HPDE6-E6E7 (cell line): ENCODE measurements around the gene JOSD1.

Source experiments
- DNase-seq: peaks from one replicate; pipeline ENCODE4 v3.0.0; 2011; ENCODE audit warnings: missing footprints; ENCODE audit errors: extremely low spot score

Gene JOSD1

DNA sequence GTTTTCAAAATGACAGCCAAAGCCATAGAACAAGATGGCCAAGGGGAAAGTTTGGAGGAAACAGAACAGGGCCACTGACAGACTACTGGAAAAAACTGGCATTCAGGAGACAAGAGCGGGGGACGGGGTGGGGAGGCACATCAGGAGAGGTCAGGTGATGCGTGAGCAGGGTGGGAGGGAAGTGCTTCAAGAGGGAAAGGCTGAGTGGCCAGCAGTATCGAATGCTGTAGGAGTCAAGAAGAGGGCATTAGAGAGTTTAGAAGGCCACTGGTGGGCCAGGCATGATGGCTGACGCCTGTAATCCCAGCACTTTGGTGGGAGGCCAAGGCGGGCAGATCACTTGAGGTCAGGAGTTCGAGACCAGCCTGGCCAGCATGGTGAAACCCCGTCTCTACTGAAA, 13.2 kb upstream of the JOSD1 start:
- no peak for DNase-seq

DNA sequence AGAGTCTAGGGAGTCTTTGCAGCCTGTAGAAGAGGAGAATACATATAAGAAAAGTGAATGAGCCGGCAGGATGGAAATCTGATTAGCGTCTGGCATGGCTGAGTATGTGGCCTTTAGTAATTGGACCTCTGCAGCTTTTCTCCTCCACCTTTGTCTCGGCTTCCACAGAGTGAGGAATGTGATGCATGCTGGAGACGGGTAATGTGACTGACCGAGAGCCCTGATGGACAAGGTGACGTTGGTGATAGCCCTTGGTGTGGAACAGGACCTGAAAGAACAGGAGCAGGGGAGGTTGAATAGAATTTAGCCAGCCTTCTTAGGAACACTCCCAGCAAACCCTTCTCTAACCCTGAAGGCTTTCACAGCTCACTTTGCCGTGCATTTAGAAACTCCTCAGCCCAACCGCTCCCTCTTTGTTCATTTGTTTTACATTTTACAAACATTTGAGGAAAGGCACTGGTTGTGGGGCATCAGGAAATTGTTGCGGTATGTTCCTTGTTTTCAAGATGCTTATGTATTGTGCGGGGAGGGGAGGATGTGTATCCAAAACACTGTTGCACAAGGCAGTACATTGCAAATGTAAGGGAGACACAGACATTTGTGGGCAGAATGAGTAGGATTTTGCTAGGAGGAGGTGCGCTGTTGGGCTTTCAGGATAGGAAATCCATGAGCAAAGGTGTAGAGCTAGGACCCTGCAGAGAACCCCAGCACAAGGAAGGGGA, 11.9 kb upstream of the JOSD1 start:
- DNase-seq, result no peak

DNA sequence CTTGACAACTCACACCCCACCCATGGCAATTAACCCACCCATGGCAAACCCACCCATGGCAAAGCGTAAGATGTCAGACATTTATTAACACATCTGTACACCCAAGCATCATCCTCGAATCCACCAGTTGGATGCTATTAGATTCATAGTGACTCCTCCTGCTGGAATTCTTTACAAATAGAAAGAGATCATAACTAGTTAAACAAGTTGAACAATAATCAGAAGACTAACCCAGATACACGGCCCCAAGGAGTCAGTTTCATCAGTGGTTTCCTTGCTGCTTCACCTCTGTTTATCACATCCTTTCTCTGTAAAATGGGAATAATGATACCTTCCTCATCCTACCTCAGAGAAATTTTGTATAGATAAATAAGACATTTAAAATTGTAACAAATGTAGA, 10.1 kb upstream of the JOSD1 start:
- no peak for DNase-seq

DNA sequence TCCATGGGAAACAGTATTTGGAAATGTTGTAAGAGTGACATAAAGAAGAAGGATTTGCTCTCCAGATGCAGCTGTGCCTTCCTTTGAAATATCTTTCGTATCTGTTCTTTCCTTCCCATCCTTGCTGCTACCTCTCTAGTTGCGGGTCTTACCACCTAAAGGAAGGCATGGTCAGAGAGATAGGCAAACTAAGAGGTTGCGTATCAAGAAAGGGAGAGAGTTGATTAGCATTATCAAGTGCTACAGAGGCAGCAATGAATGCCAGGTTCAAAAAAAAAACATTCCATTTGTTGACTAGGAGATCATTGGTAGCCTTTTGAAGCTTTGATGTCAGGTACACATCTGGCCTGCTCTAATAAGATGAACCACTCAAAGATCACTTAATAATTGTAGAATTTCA, 9.6 kb upstream of the JOSD1 start:
- no peak for DNase-seq

DNA sequence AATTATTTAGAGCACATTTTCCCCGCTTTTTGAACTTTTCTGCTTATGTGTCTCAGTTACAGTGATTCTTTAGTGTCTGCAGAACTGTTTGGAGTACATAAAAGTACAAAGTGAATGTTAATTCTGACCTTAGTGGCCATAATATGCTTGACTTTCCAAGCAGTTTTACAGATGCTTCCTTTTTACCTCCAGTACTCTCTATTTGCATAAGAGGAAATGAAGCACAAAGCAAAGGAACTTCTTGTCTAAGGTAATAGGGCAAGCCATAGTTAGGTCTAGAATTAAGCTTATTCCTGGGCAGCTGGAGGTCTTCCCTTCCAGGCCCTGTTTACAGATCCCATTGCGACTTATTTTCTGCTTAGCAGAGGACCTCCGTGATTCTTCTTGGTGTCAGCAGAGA, 8.6 kb upstream of the JOSD1 start:
- DNase-seq, result no peak

DNA sequence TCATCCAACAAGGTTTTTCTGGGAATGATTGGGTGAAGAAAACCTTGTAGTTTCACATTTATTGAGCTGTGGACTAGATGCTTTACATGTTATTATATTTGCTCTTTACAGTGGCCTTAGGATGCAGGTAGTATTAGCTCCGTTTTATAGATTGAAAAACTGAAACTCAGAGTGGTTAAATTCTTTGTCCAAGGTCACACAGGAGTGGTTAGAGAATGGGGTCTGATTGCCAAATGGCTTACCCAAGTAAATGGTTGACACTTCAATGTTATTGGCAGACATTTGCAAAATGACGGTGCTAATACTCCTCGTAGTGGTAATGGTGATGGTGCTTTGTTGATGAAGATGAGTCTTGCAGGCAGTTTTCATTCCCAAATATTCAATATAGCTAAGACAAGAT, 7.2 kb upstream of the JOSD1 start:
- DNase-seq, result no peak

DNA sequence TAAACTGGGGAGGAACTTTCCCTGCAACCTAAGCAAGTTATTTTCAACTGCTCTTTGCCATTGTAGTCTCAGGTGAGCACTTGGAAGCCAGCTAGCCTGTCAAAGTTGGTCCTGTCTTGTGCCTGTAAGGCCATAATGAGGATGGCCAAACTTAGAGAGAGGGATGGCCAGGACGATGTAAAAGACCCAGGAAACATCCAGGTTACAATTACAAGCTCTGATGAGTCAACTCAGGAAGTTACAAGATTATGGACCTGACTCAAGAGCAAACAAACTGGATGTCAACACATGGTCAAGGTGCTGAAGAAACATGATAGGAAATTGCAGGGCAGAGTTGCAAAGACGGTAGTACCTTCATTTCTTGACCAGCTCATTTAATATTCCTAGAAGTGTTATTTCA, 6.6 kb upstream of the JOSD1 start:
- peak; percentile 83 for DNase-seq

DNA sequence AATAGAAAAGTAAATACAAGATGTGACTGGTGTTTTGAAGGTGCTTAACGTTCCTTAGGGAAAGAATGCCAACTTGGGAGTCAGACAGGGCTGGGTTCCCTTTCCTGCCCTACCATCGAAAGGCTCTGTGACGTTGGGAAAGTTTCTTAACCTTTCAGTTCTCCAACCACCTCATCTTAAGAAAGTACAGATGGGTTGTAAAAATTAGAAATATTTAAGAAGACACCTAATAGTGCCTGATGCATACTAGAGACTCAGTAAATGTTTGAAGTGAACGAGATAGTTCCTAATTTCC, 6.1 kb upstream of the JOSD1 start:
- DNase-seq, result no peak

DNA sequence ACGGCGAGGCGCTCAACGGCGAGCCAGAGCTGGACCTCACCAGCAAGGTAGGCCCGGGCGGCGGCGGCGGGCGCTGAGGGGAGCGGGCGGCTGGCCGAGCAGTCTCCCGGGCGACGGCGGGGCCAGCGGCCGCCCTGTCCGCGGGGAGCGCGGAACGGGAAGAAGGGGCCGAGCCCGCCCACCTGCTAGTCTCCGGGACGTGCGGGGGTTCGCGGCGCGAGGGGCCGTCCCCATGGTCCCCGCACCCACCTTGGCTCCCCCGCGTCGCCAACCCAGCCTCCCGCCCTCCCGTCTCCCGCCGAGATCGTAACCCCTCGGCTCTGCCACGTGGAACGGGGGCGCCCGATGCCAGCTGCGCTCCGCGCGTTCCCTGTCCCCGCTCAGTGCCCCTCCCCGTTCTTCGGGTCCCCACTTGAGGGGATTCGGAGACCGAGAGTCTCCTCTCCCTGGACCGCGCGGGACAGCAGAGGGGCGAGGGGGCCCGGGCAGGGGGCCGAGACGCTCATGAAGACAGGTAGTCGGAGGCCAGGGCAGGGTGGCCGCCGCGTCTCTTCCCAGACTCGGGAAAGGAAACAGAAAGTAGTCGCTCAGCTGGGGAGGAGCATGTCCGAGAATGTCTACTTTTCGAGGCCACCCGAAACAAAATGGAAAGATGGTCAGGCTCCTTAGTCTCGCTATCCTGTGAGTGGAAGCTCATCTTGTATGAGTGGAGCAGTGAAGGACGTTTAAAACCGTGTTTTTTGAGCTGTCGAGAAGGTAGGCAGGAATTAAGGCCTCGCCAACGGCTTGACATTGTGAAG, 5.6 kb upstream of the JOSD1 start:
- no peak for DNase-seq

DNA sequence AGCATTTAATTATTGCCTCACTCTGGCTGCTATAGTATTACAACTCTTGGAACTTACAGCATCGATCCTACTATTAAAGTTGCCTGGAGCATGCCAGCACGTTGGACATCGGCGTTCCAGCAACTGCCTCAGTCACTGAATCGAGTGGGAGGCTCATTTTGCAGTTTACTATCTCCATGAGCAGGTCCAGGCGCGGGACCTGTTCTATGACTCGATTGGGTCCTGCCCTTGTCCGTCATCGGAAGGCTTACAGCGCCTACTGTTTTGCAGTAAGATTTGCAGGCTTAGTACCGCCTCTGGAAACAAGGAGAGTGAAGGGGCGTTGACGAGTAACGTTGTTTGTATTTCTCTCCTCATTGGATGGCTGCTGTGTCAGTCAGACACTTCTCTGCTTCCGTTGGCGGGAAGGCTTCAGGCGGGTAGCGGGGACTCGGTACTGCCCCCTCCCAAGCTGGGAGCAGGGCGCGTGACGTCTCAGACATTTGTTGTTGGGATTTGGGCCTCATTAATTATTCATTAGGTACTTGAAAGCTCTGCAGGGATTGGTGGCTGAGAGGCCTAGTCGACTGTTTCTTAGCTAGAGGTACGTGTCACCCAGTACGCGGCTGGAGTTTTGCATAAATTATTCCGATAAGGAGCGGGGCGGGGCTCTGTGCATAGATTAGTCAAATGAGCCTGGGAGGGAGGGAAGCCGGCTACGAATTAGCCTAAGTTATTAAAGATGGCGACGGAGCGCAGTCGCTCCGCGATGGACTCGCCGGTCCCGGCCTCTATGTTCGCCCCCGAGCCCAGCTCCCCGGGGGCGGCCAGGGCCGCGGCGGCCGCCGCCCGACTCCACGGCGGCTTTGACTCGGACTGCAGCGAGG, 4.7 kb upstream of the JOSD1 start, which contains the start of gene GTPBP1:
Gene GTPBP1 (plus strand): TSS at position 710 of the 866 bp plus-strand sequence. CDS start 12 bp downstream, at position 722.
- peak; percentile 92 for DNase-seq

DNA sequence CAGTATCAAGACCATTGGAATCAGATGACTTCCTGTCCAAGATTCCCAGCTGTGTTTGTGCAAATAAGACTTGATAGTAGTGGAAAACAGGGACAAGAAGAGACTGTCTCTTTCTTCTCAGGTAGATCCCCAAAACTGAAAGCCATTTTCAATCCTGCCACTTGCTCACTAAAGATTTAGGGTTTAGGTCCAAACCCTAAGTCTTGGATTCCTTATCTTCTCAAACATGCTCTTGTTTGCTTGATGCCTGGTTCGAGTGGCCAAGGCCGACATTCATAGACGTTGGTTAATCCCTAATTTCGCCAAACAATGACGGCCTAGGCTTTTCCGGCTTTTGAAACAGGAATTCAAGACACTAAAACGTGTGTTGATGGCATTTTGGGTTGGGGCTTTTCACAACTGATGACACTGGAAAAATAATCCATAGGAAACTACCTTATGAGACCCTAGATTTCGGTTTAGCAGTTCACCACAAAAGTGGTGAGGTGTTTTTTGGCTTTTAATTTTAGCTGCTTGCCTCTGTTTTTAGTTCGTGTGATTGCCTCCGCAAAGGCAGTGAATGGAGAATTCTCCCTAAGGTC, 4.0 kb upstream of the JOSD1 start:
- DNase-seq, result no peak

DNA sequence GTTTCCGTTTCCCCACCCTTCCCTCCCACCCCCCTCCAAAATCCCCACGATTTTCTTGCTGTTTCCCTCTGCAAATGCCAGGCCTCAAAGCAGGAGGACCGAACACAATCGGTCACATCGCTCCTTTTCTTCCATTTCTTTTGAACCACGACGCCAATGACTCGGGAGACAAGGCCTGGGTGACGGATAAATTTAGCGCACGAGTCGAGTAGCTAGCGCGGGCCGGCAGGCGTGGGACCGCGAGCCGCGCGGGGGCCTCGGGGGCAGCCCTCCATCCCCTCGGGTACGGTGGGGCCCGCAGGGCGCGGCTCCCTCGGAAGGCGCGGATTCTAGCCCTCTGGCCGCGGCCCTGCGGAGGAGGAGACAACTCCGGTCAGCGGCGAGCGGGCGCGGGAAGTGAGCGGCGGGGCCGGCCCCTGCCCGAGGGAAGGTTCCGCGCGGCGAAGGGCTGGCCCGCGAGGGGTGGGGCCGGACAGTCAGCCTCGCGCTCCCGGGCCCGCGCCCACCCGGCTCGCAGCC, 414 bp downstream of the JOSD1 start:
- no peak for DNase-seq

DNA sequence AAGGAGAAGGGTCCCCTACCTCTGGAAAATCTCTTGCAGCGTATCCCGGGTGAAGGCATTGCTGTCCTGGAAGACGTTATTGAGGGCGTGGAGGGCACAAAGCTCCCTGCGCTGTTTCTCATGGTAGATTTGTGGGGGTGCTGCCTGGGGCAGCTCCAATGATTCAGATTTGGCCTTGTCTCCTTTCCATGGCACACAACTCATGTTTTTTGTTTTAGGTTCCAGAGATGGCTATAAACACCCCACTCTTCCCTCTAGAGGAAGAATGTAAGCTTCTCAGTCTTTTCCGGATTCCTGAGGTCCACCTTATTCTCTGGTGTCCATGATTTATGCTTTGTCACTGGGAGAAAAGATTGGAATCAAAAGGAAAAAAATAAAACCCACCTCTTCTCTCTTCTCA, 959 bp downstream of the JOSD1 start:
- no peak for DNase-seq

DNA sequence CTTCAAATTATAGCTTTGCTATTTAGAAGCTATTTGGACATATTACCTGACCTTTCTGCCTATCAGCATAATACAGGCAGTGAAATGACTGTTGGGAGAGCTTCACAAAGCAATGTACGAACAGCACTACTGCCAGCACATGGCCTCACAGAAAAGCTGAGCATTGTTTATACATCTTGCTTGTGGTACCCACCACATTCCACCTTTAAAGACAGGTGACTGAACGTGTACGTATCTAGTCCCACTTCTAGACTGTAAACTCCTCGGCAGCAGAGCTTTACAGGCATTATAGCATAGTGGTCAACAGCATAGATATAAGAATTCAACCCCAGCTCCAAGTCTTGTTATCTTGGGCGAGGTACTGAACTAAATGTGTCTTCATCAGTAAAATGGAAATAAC, 1.6 kb downstream of the JOSD1 start:
- DNase-seq, result no peak

DNA sequence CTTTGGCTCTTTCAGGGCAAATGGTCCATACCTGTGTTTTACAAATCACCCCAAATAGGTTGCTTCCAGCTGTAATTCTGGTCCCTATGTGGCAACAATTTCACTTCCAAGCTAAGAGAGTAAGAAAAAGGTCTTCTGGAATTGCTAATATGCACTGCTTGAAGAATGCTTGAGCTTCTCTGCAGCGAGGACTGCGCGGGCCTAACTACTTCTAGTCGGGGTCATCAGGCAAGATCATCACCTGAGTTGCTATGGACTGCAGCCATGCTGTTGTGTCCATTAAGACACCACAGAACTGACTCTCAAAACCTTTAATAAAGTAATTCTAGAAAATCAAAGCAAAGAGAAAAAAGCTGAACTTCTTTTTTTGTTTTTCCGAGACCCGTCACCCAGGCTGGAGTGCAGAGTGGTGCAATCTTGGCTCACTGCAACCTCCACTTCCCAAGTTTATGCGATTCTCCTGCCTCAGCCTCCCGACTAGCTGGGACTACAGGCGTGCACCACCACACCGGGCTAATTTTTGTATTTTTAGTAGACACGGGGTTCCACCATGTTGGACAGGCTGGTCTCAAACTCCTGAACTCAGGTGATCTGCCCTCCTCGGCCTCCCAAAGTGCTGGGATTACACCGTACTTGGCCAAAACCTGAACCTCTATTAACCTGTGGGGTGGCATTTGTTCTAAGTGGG, 2.2 kb downstream of the JOSD1 start:
- no peak for DNase-seq

DNA sequence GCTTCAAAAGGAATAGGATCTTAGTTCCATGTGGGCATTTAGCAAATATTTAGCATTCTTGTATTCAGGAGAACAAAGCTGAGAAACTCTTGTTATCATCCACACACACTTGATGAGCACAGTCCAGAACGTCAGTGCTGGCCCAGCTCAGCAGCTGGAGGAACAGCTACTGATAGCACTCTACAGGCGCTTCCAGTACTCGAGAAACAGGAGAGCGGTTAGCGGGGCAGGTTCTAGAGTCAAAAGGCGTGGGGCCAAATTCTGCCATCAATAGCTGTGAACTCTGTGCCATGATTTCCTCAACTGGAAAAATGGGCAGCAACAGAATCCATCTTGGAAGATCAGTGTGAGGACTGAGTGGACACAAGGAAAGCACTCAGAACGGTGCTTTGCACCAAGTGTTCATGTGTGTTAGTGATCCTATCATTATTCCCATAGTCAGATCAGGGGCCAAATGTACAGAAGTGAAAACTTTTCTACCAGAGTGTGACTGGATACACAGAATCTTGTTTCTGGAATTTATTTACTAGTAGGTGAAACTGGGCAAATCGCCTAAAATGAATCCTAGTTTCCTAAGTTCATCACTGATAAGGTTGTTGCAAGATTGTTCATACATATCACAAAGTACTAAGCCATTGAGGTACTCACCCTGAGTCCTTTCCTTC, 3.2 kb downstream of the JOSD1 start:
- no peak for DNase-seq

DNA sequence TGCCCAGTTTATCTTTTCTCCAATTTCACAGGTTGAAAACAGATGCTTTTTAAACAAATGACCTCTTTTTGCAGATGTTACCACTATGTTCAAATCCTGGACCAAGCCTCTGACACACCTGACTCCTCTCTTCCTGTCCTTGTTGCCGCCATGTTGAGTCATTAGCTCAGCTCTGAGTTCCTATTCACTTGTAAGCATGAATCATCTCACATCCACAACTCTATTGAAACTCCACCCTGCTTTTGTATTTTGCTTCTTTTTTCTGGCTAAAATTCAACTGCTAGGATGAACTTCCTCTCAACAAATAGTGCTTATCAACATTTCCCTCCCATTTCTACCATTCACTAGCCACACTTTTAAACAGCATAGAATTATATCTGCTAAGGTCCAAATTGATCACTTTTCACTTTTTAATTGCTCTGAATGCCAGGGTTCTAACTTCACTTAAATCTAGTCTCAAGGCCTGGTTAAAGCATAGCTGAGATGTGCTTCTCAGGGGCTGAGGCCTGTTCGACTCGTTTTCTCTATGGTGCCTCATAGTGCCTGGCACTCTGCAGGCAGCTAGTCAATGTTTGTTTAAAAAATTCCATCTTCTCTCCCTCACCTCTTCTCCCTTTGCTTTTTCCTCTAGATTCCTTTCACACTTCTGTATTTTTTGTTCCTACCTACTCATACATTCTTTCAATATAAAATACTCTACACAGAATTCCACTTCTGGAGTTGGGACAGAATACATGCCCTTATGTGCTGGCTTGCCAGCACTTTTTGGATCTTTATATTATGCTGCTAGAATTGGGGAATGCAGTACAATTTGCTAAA, 3.9 kb downstream of the JOSD1 start:
- peak; percentile 75 for DNase-seq

DNA sequence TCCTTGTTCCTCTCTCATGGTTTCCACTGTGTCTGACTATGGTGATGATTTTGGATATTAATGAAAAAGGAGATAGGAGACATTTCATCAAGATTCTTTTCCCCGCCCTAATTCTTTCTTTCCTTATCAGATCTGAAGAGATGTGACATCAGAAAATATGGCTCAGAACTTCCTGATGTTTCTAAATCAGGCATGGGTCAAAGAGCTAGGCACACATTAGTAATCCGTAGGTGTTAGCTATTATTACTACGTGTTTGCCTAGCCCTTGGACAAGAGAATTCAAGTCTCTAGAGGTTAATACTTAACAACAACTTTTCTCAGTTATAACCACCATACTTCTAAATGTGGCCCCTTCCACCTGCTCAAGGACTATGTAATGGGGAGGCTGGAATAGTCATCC, 5.8 kb downstream of the JOSD1 start:
- no peak for DNase-seq

DNA sequence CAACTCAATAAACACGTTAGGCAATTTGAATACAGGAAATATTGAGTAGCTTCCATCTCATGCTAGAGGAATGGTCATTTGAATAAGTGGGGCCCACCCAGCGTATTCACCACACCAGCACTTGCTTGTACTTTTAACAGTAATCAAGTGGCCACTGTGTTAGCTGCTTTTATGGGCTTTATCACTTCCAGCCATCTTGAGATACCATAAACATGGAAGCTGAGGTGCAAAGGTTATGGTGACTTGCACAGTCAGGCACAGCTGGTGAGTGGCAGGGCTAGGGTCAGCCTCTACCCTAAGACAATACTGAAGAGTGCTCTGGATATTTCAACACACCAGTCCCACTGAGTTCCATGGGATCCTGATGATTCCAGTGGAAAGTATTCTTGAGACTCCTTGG, 6.7 kb downstream of the JOSD1 start:
- no peak for DNase-seq

DNA sequence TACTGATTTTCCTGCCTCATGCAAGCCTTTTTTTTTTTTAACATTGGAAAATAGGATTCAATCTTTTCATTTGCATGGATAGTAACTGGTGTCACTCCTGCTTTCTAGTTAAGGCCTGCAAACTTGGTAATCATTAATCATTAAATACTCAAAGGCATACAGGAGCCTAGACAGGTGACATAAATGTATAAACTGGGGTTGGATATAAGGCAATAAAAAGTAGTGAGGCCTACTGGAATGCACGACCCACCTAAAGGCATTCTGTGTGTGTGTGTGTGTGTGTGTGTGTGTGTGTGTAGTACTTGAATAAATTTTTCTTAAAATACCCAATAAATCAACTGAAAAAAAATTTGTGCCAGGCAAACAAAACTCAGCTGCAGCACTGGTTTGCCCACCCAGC, 11.1 kb downstream of the JOSD1 start:
- no peak for DNase-seq
